HG02759 (cell line): ENCODE results near the gene B3GALT4.
A peak's percentile ranks its signal among the peaks of the same experiment; 100 is the strongest.

Experiments
- ATAC-seq: cut with Tn5 transposase; IDR thresholded peaks from one replicate; pipeline ENCODE4 v1.9.1; 2021; ENCODE audit warnings: mild to moderate bottlenecking, moderate library complexity; ENCODE audit not compliant: unreplicated experiment

The B3GALT4 gene

GRCh38 chr6:33288921-33289783, 12.2 kb downstream of the B3GALT4 start, which contains the start of the genes PFDN6 and WDR46:
Gene PFDN6, plus strand, starts transcription at chr6:33289601. Its CDS starts 256 bp downstream, at chr6:33289857.
Gene WDR46, minus strand, starts transcription at chr6:33289239. Its CDS starts 69 bp downstream, at chr6:33289170.
- ATAC-seq: peak; percentile 86

- ATAC-seq: peak; percentile 14
Measured at GRCh38 chr6:33289784-33290315, 12.9 kb downstream of the B3GALT4 start.

- no peak for ATAC-seq
Measured at GRCh38 chr6:33290459-33290858, 13.5 kb downstream of the B3GALT4 start.

- ATAC-seq: no peak
Measured at GRCh38 chr6:33292996-33293682, 16.2 kb downstream of the B3GALT4 start.

GRCh38 chr6:33294086-33294823, 17.3 kb downstream of the B3GALT4 start:
- ATAC-seq: no peak

- no peak for ATAC-seq
Measured at GRCh38 chr6:33295621-33296369, 18.9 kb downstream of the B3GALT4 start.

- ATAC-seq: no peak
Measured at GRCh38 chr6:33296797-33297405, 20.0 kb downstream of the B3GALT4 start.

- ATAC-seq: no peak
Measured at GRCh38 chr6:33297406-33297955, 20.6 kb downstream of the B3GALT4 start.

GRCh38 chr6:33297956-33298772, 21.2 kb downstream of the B3GALT4 start:
- ATAC-seq: no peak

GRCh38 chr6:33298773-33299236, 21.9 kb downstream of the B3GALT4 start, which contains the start of gene RGL2:
Gene RGL2, minus strand, starts transcription at chr6:33298942. Its CDS starts 332 bp downstream, at chr6:33298610.
- ATAC-seq: peak; percentile 31

GRCh38 chr6:33299237-33299944, 22.5 kb downstream of the B3GALT4 start:
- peak; percentile 76 for ATAC-seq

GRCh38 chr6:33301877-33302276, 25.0 kb downstream of the B3GALT4 start:
- ATAC-seq: no peak

GRCh38 chr6:33304216-33304615, 27.3 kb downstream of the B3GALT4 start:
- ATAC-seq: no peak

- ATAC-seq: no peak
Measured at GRCh38 chr6:33305052-33305451, 28.1 kb downstream of the B3GALT4 start.

GRCh38 chr6:33306356-33306755, 29.4 kb downstream of the B3GALT4 start:
- ATAC-seq: no peak

GRCh38 chr6:33312361-33313104, 35.6 kb downstream of the B3GALT4 start:
- peak; percentile 28 for ATAC-seq

GRCh38 chr6:33313105-33313708, 36.3 kb downstream of the B3GALT4 start:
- no peak for ATAC-seq
